Right lobe of liver (tissue), 4 donors: ENCODE data around the gene ZNG1F.
"Not testable (repeated sequence)": the region's sequence is repeated elsewhere in the genome, so short reads cannot be mapped to it uniquely, and the experiment has no call there.

ENCODE experiments used
- CTCF ChIP-seq, 4 donors: fragments of 200-600 bp in 3 of 4; fragments of 450-650 bp in 1 of 4; IDR thresholded peaks; one replicate each; pipeline versions ENCODE4 v1.5.1 to v1.8.0; 2016 to 2022; ENCODE audit warnings: antibody characterized with exemption in 4 of 4, mild to moderate bottlenecking in 2 of 4
- POLR2A ChIP-seq: fragments of 450-650 bp; IDR thresholded peaks from one replicate; pipeline ENCODE4 v1.6.1; 2017; ENCODE audit warnings: antibody characterized with exemption, mild to moderate bottlenecking
- donor health status: DM: no; HTN: no; CAD: no.
- donor health status: DM: no; HTN: no; CAD: no.
- donor health status: DM: no; HTN: yes; CAD: no.

- TF ChIP-seq CTCF (IDR thresholded peaks at IDR 0.05); POLR2A: not testable (repeated sequence)
These were observed 101.8 kb downstream of the ZNG1F start for GRCh38 chr9:41087157-41087780.
